Mammary epithelial cell (primary cell): ENCODE results near the gene TMEM108.

ENCODE experiments used
- EZH2 ChIP-seq: IDR thresholded peaks from 2 replicates; pipeline ENCODE4 v1.6.1; 2012; ENCODE audit warnings: low read length, inconsistent platforms, borderline replicate concordance
- TF ChIP-seq, protein P1 (sequence below), 2 donors: IDR thresholded peaks in 1 of 2; conservative IDR thresholded peaks in 1 of 2; 2 replicates each; pipeline ENCODE4 v1.5.1; 2011 to 2012; ENCODE audit warnings: inconsistent platforms in 2 of 2, low read length in 2 of 2, mild to moderate bottlenecking in 2 of 2, control low read depth in 1 of 2, low read depth in 1 of 2; ENCODE audit not compliant: insufficient read depth in 1 of 2; ENCODE audit errors: extremely low read depth in 1 of 2

DNA sequence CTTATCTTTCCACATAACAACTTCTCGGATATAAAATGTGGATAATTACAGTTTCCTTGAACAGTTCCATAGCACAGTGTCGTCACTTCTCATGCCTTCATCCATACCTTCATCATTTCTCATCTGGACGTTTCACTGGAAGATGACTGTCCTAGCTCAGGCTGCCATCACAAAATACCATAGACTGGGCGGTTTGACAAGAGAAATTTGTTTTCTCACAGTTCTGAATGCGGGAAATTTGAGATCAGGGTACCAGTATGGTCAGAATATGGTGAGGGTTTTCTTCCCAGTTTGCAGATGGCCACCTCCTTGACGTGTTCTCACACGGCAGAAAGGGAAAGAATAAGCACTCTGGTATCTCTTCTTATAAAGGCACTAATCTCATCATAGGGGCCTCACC is 42.8 kb downstream of the TMEM108 start:
- TF ChIP-seq, protein P1, sequence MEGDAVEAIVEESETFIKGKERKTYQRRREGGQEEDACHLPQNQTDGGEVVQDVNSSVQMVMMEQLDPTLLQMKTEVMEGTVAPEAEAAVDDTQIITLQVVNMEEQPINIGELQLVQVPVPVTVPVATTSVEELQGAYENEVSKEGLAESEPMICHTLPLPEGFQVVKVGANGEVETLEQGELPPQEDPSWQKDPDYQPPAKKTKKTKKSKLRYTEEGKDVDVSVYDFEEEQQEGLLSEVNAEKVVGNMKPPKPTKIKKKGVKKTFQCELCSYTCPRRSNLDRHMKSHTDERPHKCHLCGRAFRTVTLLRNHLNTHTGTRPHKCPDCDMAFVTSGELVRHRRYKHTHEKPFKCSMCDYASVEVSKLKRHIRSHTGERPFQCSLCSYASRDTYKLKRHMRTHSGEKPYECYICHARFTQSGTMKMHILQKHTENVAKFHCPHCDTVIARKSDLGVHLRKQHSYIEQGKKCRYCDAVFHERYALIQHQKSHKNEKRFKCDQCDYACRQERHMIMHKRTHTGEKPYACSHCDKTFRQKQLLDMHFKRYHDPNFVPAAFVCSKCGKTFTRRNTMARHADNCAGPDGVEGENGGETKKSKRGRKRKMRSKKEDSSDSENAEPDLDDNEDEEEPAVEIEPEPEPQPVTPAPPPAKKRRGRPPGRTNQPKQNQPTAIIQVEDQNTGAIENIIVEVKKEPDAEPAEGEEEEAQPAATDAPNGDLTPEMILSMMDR (conservative IDR thresholded peaks at IDR 0.05 in 1 of 2, IDR thresholded peaks at IDR 0.05 in 1 of 2; ENCODE audit: extremely low read depth in 1 of 2, insufficient read depth in 1 of 2, low read depth in 1 of 2, low read length in 2 of 2) = no peak
- no peak for TF ChIP-seq EZH2
